Right ventricle myocardium superior (tissue), 1 donor: ENCODE results near the gene SLC2A6. TPM values are rescaled to one million over a fixed set of nuclear protein-coding genes. Genes with fewer than 3 reads are reported as not detected.
A peak's percentile ranks its signal among the peaks of the same experiment; 100 is the strongest.

Experiments used
- ATAC-seq: fragments of 200-7000 bp; cut with Tn5 transposase; one replicate; pipeline ENCODE4 v1.9.1; 2020; ENCODE audit warnings: mild to moderate bottlenecking; ENCODE audit not compliant: poor library complexity
- DNase-seq: peaks from one replicate; pipeline ENCODE4 v3.0.0-alpha.2; 2020
- intact Hi-C: fragments of 100-400 bp; cut with DNase I; formaldehyde crosslinking; loops from one replicate; pipeline ENCODE4 v1.11.2; 2022
- long read RNA-seq: library from polyadenylated mRNA; unstranded; transcript quantifications from one replicate; pipeline ENCODE4 v2.0.0, GENCODE V29; 2021
- total RNA-seq: library from RNA; stranded (reverse); fragmentation: NEBNext Ultra II Directional; extraction: Animal tissue kit (Norgen Biotek cat#: 25700); gene quantifications from one replicate; pipeline ENCODE4 v1.2.1, GENCODE V29; 2021
- donor health status: DM: no; HTN: yes; CAD: no; lungs with severe emphysema.

The SLC2A6 gene
- 2.9 TPM for total RNA-seq
- long read RNA-seq, transcript SLC2A6-202 (10 exons, 2,528 nt): major isoform, 8 of 19 reads
- long read RNA-seq, partial matches to known transcripts: 3 of 19 reads
- long read RNA-seq, other reads (novel, unspliced or antisense): 5 of 19 reads

- intact Hi-C loops: no loop called here
- DNase-seq (peak; percentile 94), ATAC-seq (peak; percentile 99)
Measured at GRCh38 chr9:133478851-133479711, at the start of gene SLC2A6. TSS of gene SLC2A6 (minus strand) at chr9:133479099. CDS start at chr9:133479059, 40 bp downstream.

GRCh38 chr9:133528001-133528875 lies 49.3 kb upstream of the SLC2A6 start:
- ATAC-seq: peak; percentile 36
- DNase-seq: no peak
- intact Hi-C loops: no loop called here

DNA sequence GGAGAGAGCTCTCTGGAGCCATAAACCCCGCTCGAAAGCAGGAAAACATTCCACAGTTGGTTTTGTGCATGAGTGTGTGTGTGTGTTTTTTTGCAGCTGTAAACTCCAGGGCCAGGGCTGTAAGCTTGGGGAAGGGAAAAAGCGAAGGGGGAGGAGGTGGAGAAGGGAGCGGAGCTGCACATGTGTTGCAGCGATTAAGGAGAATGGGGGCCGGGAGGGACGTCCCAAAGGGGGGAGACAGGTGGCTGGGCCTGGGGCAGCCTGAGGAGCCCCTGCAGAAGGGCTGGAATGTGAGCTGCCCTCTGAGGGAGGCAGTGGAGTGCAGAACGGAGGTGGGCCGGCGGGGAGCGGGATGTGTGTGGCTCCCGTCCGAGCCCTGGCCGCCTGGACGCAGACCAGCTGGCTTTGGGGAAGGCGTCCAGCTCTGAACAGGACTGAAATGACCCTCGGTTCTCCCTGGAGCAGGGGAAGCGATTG lies 48.6 kb upstream of the SLC2A6 start:
- intact Hi-C loops: no loop called here
- DNase-seq: peak; percentile 86

GRCh38 chr9:133526721-133527321 lies 47.9 kb upstream of the SLC2A6 start:
- no peak for DNase-seq
- intact Hi-C loops: no loop called here
- ATAC-seq: no peak

More for the DNA sequence above, 48.6 kb upstream of the SLC2A6 start:
- peak; percentile 88 for ATAC-seq

- ATAC-seq (no peak), DNase-seq (peak; percentile 40)
- intact Hi-C loops: no loop called here
Measured at GRCh38 chr9:133525677-133526076, 46.8 kb upstream of the SLC2A6 start.

- intact Hi-C loops: no loop called here
- peak; percentile 16 for DNase-seq
- no peak for ATAC-seq
Measured at GRCh38 chr9:133524679-133525228, 45.9 kb upstream of the SLC2A6 start, which contains the start of gene MYMK. TSS of gene MYMK (minus strand) at chr9:133524959. CDS start at chr9:133524844, 115 bp downstream.

DNA sequence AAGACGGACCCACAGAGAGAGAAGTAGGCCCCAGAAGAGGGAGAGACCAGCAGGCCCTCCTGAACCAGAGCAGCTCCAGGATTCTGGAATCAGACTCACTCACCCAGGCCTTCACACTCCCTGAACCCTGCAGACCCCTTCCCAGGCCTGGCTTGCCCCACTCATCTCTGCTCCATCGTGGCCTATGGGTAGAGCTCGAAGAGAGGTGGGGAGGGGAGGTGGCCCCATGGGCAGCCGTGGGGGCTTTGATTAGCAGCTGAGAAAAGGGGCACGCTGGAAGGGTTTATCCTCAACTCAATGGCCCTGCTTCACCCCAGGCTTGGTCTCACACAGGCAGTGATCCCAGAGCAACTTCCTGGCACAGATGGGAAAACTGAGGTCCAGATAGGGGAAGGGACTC lies 45.2 kb upstream of the SLC2A6 start:
- intact Hi-C loops: no loop called here
- peak; percentile 10 for DNase-seq
- no peak for ATAC-seq

GRCh38 chr9:133523106-133523505 lies 44.2 kb upstream of the SLC2A6 start:
- intact Hi-C loops: no loop called here
- ATAC-seq: no peak
- DNase-seq: peak; percentile 17

- ATAC-seq (no peak), DNase-seq (peak; percentile 34)
- intact Hi-C loops: no loop called here
Measured at GRCh38 chr9:133522073-133522910, 43.4 kb upstream of the SLC2A6 start.

- ATAC-seq (no peak), DNase-seq (peak; percentile 34)
- intact Hi-C loops: no loop called here
Measured at GRCh38 chr9:133521122-133522072, 42.5 kb upstream of the SLC2A6 start.

GRCh38 chr9:133520121-133520835 lies 41.4 kb upstream of the SLC2A6 start:
- ATAC-seq (no peak), DNase-seq (peak; percentile 22)
- intact Hi-C loops: no loop called here

- DNase-seq (no peak), ATAC-seq (no peak)
- intact Hi-C loops: no loop called here
Measured at GRCh38 chr9:133519693-133520092, 40.8 kb upstream of the SLC2A6 start.

GRCh38 chr9:133518706-133519449 lies 40.0 kb upstream of the SLC2A6 start:
- intact Hi-C loops: no loop called here
- DNase-seq (peak; percentile 18), ATAC-seq (no peak)

GRCh38 chr9:133518200-133518599 lies 39.3 kb upstream of the SLC2A6 start:
- no peak for ATAC-seq
- intact Hi-C loops: no loop called here
- DNase-seq: peak; percentile 13

DNA sequence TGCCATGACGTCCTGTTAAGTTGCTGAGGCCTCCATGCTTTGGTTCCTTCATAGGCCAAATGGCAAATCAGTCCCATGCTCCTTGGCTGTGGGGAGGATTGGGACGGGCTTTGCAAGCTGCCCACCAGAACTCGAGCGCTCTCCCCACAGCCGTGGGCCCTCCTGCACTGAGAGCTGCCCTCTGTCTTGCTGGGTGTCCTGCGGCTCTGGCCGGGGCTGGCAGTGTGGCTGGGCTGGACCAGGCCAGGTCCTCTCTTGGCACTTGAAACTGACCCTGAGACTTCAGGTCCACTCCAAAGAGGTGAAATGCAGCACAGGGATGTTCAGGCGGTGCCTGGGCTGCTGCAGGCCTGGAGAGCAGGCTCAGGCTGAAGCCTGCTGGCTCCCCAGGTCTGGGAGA lies 38.8 kb upstream of the SLC2A6 start:
- intact Hi-C loops: no loop called here
- ATAC-seq: no peak
- peak; percentile 22 for DNase-seq
